Retina (tissue), 1 donor: ENCODE measurements around the gene HS3ST4.

ENCODE experiments used
- DNase-seq: peaks from one replicate; pipeline ENCODE4 v3.0.0-alpha.2; 2016

HS3ST4 gene

GRCh38 chr16:26128296-26128695 lies 436.5 kb downstream of the HS3ST4 start:
- DNase-seq, result no peak

GRCh38 chr16:26129997-26130396 lies 438.2 kb downstream of the HS3ST4 start:
- DNase-seq, result no peak

GRCh38 chr16:26133416-26134093 lies 441.8 kb downstream of the HS3ST4 start:
- DNase-seq, result peak; percentile 27

DNA sequence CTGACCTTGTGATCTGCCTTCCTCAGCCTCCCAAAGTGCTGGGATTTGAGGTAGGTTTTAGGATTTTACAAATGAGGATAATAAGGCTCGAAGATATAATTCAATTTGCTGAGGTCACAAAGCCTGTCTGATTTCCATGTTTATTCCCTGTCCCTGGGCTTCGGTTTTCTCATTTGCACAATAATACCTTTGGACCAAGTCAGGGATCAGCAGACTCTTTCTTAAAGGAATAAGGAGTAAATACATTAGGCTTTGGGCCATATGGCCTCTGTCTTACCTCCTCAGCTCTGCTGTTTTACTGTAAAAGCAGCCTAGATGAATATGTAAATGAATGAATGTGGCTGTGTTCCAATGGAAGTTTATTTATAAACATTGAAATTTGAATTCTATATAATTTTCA lies 442.8 kb downstream of the HS3ST4 start:
- DNase-seq, result no peak

DNA sequence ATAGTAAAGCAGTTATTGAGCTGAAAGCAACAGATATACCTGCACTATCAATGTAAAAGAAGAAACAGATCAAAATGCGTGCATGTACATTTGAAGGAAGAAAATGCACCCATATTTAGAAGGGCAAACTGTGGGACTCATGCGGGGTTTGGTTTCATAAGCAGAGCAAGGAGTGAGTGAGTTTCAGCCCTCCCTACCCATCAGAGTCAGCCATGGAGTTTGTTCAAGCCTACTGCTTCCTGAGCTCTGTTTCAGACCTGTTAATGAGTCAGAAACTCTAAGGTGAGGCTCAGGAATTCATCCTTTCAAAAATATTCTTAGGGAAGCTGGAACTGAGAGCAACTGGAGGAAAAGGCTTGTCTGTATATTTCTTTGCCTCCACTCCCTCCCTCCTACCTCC lies 446.2 kb downstream of the HS3ST4 start:
- DNase-seq, result no peak

- DNase-seq, result no peak
Observed at GRCh38 chr16:26139091-26139490, 447.3 kb downstream of the HS3ST4 start.

DNA sequence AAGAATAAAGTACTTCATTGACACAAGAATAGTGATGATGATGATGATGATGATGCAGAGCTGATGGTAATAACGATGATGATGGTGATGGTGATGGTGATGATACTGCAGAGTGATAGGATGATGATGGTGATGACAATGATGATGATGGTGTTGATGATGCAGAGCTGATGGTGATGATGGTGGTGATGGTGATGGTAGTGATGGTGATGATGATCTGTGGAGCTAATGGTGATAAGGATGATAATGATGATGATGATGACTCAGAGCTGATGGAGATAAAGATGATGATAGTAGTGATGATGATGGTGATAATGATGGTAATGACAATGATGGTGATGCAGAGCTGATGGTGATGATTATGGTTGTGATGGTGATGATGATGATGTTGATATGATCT lies 448.1 kb downstream of the HS3ST4 start:
- no peak for DNase-seq

DNA sequence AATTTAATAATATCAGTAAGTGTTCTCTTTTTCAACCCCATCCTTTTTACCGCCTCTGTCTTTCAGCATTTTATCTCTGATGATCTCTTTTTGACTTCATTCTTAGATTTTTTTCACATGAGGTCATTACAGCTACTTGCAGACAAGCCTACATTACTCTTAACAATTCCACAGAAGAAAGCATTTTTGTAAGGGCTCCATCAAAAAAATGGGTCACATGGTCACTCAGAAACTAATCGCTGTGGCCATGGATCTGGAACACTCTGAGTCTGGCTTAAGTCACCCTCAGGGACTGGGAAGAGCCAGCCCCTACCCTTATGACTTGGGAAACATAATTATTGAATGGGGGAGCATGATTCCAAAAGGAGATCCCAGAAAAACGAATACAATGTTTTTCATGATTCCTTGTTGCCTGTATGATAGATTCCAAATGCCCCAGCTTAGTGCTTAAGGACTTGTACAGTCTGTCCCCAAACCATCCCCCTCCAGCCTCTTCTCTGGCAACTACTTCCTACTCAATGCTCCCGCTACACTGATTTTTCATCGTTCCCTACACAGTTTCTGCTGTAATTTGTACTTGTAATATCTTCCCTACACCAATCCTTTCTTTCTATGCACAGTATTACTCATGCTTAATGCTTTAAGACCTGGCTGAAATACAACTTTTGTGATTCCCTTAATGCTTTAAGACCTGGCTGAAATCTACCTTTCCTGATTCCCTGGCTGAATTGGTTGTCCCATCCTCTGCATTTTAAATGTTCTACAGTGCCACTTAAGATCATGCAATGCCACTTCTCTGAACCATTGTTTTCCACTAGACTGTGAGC lies 457.8 kb downstream of the HS3ST4 start:
- DNase-seq, result no peak

DNA sequence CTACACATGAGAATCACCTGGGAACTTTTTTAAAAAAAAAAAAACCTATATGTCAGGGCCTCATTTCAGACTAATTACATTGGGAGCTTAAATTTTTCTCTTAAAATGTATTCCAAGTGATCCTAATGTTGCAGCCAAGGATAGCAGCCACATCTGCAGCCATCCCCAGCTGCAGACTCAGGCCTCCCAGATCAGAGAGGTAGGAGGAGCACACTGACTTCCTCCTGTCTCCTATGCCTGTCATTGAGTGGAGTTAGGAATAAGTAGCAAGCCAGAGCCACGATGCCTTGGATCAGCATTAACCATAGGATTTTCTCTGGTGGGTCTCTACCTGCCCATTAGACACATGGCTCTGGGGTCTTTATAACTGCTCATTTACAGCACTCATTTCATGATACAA lies 463.5 kb downstream of the HS3ST4 start:
- no peak for DNase-seq

- DNase-seq, result no peak
Observed at GRCh38 chr16:26157319-26157718, 465.6 kb downstream of the HS3ST4 start.

DNA sequence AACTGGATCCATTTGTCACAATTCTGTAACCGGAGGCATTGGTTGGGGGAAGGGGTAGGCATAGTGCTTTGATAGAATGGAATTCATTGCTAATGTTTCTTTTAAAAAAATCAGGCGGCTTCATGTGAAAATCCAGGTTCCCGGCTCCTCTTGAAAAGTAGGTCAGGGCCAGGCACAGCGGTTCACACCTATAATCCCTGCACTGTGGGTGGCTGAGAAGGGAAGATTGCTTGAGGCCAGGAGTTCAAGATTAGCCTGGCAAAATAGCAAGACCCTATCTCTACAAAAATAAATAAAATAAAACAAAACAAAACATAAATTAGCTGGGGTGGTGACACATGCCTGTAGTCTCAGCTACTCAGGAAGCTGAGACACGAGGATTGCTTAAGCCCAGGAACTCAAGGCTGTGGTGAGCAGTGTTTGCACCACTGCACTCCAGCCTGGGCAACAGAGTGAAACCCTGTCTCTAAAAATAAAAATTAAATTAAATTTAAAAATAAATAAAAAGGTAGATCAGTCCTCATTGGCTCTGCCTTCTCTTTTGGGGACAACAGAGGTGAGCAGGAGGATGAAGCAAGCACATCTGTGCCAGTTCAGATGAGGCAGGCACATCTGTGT lies 466.5 kb downstream of the HS3ST4 start:
- DNase-seq, result no peak

DNA sequence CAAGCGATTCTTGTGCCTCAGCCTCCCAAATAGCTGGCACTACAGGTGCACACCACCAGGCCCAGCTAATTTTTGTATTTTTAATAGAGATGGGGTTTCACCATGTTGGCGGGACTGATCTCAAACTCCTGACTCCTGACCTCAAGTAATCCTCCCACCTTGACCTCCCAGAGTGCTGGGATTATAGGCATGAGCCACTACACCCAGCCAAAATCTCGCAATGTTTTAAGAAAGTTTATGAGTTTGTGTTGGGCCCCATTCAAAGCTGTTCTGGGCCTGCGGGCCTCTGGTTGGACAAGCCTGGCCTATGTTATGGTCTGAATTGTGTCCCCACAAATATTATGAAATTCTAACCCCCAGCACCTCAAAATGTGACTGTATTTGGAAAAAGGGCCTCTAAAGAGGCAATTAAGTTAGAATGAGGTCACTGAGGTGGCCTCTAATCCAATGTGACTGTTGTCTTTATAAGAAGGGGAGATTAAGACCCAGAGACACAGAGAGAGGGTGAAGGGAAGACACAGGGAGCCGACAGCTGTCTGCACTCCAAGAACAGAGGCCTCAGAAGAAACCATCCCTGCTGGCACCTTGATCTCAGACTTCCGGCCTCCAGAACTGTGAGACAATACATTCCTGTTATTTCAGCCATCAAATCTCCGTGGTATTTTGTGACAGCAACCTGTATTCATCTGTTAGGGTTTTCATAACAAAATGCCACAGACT lies 469.9 kb downstream of the HS3ST4 start:
- peak; percentile 23 for DNase-seq

GRCh38 chr16:26169473-26169872 lies 477.7 kb downstream of the HS3ST4 start:
- no peak for DNase-seq

GRCh38 chr16:26175944-26176343 lies 484.2 kb downstream of the HS3ST4 start:
- DNase-seq, result no peak

- DNase-seq, result no peak
Observed at GRCh38 chr16:26177438-26177837, 485.7 kb downstream of the HS3ST4 start.

- no peak for DNase-seq
Observed at GRCh38 chr16:26178298-26178697, 486.5 kb downstream of the HS3ST4 start.

- no peak for DNase-seq
Observed at GRCh38 chr16:26186091-26186615, 494.4 kb downstream of the HS3ST4 start.
